Measurements from ENCODE around the gene RAB31. TPM values are rescaled to one million over a fixed set of nuclear protein-coding genes. Genes with fewer than 3 reads are reported as not detected.
A peak's percentile ranks its signal among the peaks of the same experiment; 100 is the strongest.

Gene RAB31
- total RNA-seq, 4 donors from 2014 or later: 22.9 to 98.1 (median 34.3) TPM

DNA sequence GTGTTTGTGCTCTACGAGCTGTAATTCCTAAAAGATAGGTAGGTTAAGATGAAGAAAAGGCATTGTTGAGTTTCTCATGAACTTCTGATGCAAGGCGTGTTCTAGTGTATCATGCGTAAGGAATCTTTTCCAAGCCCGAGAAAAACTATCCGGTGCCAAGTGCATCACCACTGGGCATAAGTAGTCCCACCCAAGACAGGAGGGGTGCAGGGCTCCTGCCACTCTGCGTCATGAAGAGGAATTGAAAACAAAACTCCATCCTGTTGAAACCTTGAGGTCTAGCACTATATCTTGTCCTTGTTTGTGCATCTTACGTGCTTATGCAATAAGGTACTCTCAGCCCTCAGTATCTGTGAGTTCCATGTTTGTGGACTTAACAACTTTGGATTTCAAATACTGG, 45.7 kb downstream of the RAB31 start:
- no peak for DNase-seq
- TF ChIP-seq, protein P1, sequence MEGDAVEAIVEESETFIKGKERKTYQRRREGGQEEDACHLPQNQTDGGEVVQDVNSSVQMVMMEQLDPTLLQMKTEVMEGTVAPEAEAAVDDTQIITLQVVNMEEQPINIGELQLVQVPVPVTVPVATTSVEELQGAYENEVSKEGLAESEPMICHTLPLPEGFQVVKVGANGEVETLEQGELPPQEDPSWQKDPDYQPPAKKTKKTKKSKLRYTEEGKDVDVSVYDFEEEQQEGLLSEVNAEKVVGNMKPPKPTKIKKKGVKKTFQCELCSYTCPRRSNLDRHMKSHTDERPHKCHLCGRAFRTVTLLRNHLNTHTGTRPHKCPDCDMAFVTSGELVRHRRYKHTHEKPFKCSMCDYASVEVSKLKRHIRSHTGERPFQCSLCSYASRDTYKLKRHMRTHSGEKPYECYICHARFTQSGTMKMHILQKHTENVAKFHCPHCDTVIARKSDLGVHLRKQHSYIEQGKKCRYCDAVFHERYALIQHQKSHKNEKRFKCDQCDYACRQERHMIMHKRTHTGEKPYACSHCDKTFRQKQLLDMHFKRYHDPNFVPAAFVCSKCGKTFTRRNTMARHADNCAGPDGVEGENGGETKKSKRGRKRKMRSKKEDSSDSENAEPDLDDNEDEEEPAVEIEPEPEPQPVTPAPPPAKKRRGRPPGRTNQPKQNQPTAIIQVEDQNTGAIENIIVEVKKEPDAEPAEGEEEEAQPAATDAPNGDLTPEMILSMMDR (IDR thresholded peaks at IDR 0.05): no peak
- no peak for TF ChIP-seq POLR2A (IDR thresholded peaks at IDR 0.05)
- intact Hi-C loops (cut with DNase I; ENCODE audit: low total_unique reads): no loop called here
- Histone ChIP-seq H3K4me1 (peaks cover 3 to 7% of the 10 kb centered on the region in 2 donors), H3K36me3 (no peaks in the 10 kb centered on the region), H3K4me3 (no peak overlapping the region), H3K27ac (no peak overlapping the region), H3K9me3 (no peaks in the 10 kb centered on the region), H3K27me3 (no peaks in the 10 kb centered on the region)

DNA sequence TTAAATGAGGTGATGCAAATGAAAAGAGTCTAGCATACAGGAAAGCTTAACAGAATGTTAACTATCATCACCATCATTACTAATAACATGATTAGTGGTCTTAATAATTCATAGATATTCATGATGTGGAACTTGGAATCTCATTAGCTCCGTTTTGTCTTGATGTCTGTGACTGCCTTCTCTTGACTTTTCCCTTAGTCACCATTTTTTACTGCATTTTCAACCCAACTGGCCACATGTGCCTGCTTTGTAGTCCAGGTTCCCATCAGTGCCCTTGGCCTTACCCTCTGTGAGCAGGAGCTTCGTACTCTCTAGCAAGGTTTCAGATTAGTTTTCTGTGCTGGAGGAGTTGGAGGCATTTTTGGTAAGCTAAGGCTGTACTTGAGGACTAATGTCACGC, 47.0 kb downstream of the RAB31 start:
- intact Hi-C loops (cut with DNase I; ENCODE audit: low total_unique reads): no loop called here
- no peak for DNase-seq
- Histone ChIP-seq H3K36me3 (no peaks in the 10 kb centered on the region), H3K4me3 (no peak overlapping the region), H3K4me1 (peaks cover 7 to 8% of the 10 kb centered on the region in 2 donors), H3K9me3 (no peaks in the 10 kb centered on the region), H3K27ac (no peak overlapping the region), H3K27me3 (no peaks in the 10 kb centered on the region)
- TF ChIP-seq, protein P1 (IDR thresholded peaks at IDR 0.05): no peak
- TF ChIP-seq POLR2A (IDR thresholded peaks at IDR 0.05): no peak

DNA sequence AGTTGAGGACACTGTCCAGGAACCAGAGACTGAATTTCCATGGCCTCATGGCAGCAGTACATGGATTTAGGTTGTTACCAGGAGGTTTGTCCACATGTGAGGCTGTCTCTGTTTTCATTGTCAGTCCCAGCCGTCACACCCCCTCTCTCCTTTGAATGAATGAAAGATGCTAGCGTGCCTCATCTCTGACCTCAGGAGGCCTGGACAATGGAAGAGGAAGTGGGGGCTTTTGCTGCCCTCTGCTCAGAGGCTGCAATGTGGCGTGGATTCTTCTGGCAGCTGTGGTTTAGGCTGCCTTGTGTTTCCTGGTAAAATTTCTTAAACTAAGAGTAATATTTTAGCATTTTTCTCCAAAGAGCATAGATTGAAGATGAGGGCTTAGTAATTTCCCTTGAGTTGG, 47.5 kb downstream of the RAB31 start:
- no peaks in the 10 kb centered on the region for H3K27me3 ChIP-seq
- no peaks in the 10 kb centered on the region for H3K36me3 ChIP-seq
- peaks cover 7 to 8% of the 10 kb centered on the region in 2 donors for H3K4me1 ChIP-seq
- no peak overlapping the region for H3K4me3 ChIP-seq
- peak overlapping the region in 1 of 2 donors; percentile 30 for H3K27ac ChIP-seq
- DNase-seq: no peak
- H3K9me3 ChIP-seq: no peaks in the 10 kb centered on the region
- no peak for TF ChIP-seq POLR2A (IDR thresholded peaks at IDR 0.05)
- TF ChIP-seq, protein P1 (IDR thresholded peaks at IDR 0.05): no peak
- intact Hi-C loops (cut with DNase I; ENCODE audit: low total_unique reads): no loop called here

DNA sequence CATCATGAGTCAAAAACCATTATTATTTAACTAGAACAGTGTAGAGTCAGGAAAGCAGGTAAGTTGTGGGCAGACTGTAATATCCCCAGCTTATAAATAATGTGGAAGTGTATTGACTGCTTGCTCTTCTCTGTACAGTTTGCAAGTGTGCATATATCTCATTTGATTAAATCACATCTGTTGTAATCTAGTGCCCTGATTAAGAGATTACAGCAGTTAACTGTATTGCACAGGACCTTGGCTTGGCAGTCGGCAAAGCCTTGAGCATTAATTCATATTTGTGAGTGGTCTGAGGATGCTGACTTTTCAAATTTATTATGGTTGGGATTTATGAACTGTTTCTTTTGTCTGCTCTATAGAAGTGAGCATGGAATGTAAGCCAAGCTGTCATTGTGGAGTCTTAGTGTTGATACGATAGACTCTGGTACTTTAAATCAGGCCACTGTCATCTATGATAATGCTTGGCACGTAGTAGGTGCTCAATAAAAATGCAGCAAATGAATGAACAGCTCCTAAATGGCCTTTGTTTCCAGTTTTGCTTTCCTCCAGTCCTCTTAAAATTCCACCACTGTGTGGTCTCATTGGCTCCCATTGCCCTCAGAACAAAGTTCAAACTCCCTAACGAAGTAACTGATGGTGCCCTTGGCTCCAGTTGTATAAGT, 48.3 kb downstream of the RAB31 start:
- Histone ChIP-seq H3K27me3 (no peaks in the 10 kb centered on the region), H3K27ac (peak overlapping the region; percentile 73 to 82)
- TF ChIP-seq, protein P1 (IDR thresholded peaks at IDR 0.05): no peak
- no peak for TF ChIP-seq POLR2A (IDR thresholded peaks at IDR 0.05)

DNA sequence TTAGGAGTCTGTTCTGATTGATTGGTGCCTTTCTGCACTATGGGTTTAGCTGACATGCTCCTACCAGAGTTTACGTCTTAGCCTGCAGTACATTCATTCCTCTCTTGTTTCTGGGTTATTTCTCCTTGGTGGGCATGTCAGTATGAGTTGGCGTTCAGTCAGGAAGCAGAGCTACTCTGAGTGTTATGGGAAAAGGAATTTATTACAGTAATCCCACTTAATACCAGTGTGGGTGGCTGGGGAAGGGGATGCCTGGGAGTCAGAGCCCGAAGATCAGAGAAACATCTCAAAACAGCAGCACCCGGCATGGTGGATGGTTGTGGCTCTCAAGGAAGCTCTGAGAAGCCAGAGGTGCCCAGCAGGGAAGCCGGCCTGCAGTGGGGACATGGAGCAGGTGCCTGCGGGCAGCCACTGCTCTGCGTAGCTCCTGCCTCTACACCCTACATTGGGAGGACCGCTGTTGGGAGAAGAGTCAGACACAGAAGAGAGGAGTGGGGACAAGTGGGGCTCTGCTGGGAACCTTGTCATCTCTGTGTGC, 48.9 kb downstream of the RAB31 start:
- Histone ChIP-seq H3K4me3 (no peak overlapping the region), H3K27me3 (no peaks in the 10 kb centered on the region), H3K9me3 (no peaks in the 10 kb centered on the region), H3K4me1 (peaks cover 7 to 8% of the 10 kb centered on the region in 2 donors), H3K27ac (peak overlapping the region; percentile 73 to 82), H3K36me3 (no peaks in the 10 kb centered on the region)
- no peak for DNase-seq
- intact Hi-C loops (cut with DNase I; ENCODE audit: low total_unique reads): no loop called here
- TF ChIP-seq POLR2A (IDR thresholded peaks at IDR 0.05): no peak
- TF ChIP-seq, protein P1 (IDR thresholded peaks at IDR 0.05): no peak

More for the DNA sequence above, 48.3 kb downstream of the RAB31 start:
- intact Hi-C loops (cut with DNase I; ENCODE audit: low total_unique reads): no loop called here
- no peak for DNase-seq
- Histone ChIP-seq H3K4me3 (no peak overlapping the region), H3K4me1 (peaks cover 7 to 8% of the 10 kb centered on the region in 2 donors), H3K36me3 (no peaks in the 10 kb centered on the region), H3K9me3 (no peaks in the 10 kb centered on the region)

Data from uterus (tissue), 4 donors.